Raji (cell line): ENCODE data around the gene IL17B.

Experiments used
- POLR2A ChIP-seq: IDR thresholded peaks from 2 replicates; pipeline ENCODE4 v1.6.1; 2011; ENCODE audit warnings: low read depth, low read length, control low read depth; ENCODE audit not compliant: insufficient read depth

Gene IL17B

DNA sequence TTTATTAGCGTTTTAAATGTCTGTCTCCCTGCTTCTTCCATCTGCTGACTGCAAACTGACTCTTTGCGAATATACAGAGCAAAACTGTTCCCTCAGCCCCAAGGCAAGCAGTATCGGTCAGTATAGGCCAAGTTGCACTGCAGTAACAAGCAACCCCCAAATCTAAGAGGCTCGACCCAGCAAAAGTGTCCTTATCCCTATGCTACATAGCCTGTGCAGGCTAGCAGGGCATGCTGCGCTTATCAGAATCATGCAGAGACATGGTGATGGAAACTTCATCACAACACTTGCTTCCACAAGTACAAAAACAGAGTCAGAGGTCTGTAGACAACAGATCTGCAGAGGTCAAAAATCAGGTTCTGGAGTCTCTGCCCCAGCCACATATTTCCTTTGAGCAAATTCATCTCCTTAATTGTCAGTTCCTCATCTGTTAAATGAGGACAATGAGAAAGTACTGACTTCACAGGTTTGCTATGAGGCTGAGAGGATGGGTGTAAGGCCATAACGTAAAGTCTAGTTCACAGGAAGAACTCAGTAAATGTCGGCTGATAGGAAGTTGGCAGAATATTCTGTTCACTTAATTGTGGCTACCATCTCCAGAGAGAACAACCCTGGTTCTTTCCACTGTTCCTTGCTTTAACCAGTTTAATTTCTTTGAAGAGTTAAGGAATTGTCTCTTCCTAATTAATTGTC, 9.6 kb upstream of the IL17B start:
- no peak for TF ChIP-seq POLR2A

- TF ChIP-seq POLR2A, result no peak
These were observed 8.9 kb upstream of the IL17B start for GRCh38 chr5:149387982-149388381.

DNA sequence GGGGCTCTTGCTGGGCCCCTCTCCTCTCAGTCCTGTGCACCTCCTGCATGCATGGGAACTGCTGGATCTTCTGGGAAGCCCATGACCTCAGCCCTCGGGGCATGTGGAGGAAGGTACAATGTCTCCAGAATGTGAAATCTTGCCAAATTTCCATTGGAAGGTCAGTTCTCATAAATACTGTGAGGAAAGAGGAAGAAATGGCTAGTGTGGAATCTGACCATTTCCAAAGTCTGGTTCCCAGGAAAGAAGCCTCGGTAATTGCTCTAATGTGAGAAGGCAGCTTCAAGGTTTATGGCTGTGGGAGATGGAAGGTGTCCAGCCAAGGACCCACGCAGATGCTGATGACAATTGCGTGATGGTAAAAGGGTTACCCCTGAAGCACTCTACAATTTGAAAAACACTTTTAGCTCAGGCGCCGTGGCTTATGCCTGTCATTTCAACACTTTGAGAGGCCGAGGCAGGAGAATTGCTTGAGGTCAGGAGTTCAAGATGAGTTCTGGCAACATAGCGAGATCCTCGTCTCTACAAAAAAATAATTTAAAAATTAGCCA, 8.1 kb upstream of the IL17B start:
- TF ChIP-seq POLR2A, result no peak

DNA sequence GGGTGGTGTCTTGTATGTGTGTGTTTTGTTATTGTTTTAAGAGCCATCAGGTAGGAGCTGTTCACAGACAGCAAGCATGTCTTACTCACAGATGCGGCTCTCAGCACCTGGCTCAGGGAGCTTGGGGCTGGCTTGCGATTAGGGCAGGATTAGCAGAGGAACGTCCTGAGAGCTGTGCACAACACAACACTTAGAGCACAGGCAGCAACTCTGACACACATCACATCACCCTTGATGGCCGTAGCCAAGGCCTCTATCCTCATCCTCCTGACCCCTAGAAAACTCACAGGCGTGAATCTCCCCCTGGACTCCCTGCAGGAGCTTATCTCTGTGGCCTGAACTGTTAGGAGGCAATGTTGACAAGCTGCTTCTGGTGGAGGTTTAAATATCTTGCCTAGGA, 7.1 kb upstream of the IL17B start:
- no peak for TF ChIP-seq POLR2A

DNA sequence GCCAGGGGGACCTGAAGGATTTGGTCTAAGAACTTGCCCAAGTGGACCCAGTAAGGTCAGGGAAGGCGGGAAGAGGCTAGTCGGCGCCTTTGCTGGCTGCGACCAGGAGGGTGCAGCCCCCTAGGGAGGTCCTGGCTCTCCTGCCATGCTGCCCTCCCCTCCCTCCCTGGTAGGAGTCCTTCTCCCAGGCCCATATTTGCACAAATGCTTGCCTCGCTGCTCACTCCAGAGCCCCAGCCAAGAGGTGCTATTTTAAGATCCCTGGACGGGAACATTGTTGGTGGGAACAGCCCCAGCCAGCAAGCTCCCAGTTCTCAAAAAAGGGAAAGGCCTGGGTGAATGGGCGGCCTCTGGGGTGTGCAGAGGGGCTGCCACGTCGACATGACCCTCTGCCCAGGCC, 4.3 kb upstream of the IL17B start:
- no peak for TF ChIP-seq POLR2A

DNA sequence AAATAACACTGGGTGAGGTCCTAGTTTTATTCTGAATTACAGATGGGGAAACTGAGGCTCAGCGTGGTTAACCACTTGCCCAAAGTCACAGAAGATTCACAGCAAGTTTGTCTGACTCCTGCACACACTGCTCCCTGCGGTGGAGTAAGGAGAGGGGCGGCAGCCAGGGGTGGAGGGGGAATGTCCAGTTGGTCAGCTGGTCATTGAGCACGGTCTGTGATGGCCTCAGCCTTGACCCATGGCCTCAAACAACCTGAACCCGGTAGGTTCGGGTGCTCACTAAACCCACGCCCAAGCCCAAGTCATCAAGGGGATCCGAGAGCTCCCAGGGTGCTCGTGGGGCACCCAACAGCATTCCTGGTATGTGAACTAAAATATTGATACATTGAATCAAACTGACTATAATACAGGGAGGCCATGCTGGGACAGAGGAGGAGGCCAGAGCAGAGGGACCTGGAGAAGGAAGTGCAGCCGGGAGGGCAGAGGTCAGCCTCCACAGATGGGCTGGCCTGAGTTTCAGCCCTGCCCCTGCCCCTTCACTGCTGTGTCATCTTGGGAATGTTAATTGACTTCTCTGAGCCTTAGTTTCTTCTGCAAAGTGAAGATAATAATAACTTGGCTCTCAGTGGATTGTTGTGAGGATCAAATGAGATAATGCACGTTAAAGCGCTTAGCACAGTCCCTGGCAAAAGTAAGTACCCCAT, 3.6 kb upstream of the IL17B start:
- TF ChIP-seq POLR2A, result no peak

DNA sequence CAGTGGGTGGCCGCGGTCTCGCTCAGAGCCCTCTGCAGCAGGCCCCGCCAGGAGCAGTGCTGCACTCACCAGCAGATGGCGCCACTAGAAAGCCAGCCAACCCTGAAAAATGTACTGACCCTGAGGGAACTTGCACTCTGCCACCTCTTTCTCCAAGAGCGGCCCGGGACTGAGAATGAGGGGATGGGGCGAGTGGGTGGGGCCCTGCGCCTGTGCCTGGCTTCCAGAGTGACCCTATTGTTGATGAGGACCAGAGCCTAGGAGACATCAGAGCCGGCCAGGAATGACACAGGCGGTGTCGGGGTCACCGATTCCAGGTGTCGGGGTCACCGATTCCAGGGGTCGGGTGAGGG, 2.9 kb upstream of the IL17B start:
- no peak for TF ChIP-seq POLR2A

DNA sequence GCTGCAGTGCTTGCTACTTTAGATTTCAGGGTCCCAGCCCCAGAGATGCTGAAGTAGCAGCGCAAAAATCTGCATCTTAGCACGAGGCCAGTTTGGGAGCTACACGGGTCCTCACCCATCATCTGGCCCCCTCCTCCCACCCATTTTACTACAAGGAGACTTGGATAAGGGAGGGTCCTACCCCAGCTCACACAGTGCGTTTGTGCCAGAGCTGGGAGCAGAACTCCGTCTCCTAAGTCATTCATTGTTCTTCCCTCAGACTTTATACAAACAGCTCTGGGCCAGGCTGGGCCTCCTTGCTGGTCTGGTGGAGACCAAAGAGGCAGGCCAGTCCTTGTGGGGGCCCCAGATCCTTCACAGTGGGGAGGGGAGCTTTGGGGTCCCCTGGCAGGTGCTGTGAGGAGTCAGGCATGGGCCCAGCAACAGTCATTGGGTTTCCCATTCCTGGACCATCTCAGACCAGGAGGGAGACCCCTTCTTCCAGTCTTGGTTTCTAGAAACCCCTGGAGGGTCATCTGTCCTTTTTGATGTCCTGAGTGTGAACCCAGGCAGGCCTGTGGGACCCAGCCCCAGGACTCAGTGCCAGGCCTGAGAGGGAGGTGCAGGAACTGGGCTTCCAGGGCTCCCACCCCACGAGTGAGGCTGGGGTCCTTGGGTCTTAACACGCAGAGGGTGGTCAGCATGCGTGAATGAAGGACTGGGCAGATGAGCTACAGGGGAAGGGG, 2.3 kb upstream of the IL17B start:
- no peak for TF ChIP-seq POLR2A

DNA sequence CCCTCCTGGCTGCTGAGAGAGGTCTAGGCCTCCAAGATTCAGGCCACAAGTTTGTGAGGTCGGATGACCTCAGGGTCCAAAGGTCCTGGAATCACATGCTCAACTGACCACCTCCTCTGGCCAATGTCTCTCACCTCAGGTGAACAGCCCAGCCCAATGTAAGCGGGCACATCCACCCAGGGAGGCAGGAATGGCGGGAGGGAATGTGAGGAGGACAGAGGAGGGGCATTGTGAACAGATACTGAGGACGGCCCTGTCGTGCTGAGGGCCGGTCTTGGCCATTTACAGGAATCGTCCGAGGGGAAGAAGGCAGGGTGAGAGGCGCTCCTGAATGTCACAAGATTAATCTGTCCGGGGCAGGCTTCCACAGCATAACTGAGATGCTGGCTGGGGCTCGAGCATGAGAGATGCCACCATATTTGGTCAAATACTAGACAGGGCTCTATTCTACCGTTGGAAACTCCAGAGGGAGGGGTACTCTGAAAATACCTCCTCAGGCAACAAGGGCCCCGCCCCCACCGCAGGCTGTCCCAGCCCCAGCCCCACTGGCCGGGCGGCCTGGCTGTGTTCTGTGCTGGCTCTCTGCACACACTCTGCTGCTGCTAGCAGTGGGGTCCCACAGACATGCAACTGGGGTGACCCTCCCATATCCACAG, 1.5 kb upstream of the IL17B start:
- no peak for TF ChIP-seq POLR2A

DNA sequence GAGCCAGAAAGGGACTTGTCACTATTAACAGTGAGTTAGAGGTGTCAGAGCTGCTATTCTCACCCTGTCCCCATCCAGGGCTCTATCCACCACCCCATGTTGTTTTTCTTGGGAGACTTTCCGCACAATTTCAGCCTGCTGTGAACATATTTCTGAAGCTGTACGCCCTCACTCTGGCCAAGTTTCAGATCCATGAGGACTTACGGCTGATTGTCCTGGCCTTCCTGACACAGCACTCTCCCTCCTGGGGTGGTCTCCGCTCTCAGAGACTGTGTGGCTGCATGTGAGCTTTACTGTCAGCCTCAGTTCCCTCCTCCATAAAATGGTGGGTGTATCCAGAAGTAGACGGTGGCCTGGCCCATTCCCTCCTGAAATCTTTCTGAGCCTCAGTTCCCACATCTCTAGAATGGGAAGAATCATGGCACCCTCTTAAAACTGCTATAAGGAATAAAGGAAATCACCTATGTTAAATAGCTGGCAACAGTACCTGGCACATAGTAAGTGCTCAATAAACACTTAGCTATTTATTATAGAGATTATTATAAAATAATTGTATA, 804 bp upstream of the IL17B start:
- TF ChIP-seq POLR2A, result no peak

DNA sequence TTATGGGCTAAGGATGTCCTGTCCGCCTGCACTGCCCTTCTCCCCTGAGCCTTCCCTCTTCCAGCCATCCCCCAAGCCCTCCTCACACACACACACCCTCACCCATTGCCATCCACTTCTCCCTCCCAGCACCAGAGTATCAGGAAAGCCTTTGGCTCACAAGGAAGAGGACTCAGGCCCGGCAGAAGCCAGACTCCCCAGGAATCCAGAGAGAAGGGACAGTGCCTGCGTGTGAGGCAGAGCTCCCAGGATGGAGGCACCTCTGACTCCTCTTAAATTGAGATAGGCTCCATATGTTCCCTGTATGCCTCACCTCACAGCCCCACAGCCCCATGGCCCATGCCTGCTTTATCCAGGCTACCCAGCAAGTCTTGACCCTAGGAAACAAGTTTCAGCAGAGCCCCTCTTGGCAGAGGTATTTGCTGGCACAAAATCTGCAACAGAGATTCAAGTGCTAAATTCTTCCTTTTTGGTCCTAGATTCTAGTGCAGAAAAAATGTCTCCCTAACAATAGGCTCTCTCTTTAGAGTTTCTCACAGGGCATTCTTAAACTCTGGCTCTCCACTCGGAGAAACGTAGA, 761 bp downstream of the IL17B start:
- no peak for TF ChIP-seq POLR2A

DNA sequence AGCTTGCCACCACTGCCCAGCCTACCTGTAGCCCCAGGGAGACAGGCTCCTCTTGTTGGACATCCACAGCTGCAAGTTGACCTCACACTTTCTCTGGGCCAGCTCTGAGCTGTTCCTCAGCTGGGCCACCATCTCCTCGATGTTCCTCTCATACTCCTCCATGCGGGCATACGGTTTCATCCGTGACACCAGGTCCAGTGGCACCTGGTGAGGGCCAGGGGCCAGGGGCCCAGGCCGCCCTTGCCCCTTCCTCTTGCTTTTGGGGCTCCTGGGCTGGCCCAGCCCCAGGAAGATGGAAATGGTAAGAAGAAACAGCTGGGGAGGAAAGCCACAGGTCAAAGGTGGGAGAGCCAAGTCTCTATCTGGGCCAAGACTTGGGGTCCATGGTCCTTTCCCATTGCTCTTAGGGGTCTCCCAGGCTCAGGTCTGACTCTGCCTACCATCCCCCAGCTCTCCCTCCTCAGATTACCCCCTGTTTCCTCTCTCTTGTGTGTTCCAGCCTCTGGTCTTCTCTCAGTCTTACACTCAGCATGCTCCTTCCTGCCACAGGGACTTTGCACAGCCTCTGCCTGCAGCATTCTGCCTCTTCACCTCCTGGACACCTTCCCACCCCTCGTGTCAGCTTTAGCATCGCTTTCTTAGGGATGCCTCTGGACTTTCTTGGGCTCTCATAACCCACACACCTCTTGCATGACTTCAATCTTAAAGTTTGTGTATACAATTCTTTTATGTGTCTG, 2.2 kb downstream of the IL17B start:
- TF ChIP-seq POLR2A, result no peak

GRCh38 chr5:149376104-149376503, 3.0 kb downstream of the IL17B start:
- no peak for TF ChIP-seq POLR2A

DNA sequence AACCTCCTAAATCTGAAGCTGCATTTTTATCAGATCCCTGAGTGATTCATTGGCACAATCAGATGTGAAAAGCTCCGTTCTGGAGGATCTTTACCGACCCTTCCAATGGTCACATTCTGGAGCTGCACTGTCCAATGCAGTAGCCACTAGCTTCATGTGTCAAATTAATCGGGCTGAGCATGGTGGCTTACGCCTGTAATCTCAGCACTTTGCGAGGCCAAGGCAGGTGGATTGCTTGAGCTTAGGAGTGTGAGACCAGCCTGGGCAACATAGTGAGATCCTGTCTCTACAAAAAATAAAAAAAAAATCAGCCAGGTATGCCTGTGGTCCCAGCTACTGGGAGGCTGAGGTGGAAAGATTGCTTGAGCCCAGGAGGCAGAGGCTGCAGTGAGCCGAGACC, 3.7 kb downstream of the IL17B start:
- TF ChIP-seq POLR2A, result no peak
